ENCODE measurements around the gene MAP3K10. TPM values are rescaled to one million over a fixed set of nuclear protein-coding genes. Genes with fewer than 3 reads are reported as not detected.

MAP3K10 gene
- total RNA-seq, 1 donor from 2014 or later: 19.4 TPM

- no peak for DNase-seq (ENCODE audit: low spot score in 2 of 2)
- Histone ChIP-seq H3K4me3 (no peak overlapping the region), H3K27ac (no peak overlapping the region), H3K4me1 (no peaks in the 10 kb centered on the region), H3K9me3 (no peaks in the 10 kb centered on the region), H3K36me3 (peaks cover 6 to 27% of the 10 kb centered on the region in 2 donors), H3K27me3 (no peaks in the 10 kb centered on the region)
- intact Hi-C loops (cut with DNase I): no loop called here
- no peak for TF ChIP-seq CTCF (IDR thresholded peaks at IDR 0.05)
These were observed 56.0 kb downstream of the MAP3K10 start for GRCh38 chr19:40247178-40247577.

DNA sequence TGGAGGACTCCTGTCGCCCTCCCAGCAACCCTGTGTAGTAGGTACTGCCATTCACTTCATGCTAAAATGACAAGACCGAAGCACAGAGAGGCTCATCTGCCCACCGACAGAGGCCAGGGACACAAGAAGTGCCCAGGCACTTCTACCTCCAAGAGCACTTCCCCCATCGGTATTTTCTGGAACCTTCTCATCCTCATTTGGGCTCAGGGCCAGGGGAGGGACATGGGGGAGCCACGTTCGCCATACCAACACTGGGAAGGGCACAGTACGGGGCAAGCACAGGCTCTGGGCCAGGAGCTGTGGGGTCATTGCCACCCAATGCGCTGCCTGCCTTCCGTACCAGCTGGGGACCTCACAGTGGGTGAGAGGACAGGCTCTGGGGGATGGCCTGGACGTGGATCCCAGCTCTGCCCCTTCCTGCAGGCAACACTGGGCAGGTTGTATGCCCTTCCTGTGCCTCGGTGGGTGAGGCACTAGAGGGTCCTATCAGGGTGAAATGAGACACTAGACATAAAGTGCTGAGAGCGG is 56.6 kb downstream of the MAP3K10 start:
- Histone ChIP-seq H3K9me3 (no peaks in the 10 kb centered on the region), H3K36me3 (peaks cover 6 to 26% of the 10 kb centered on the region in 2 donors), H3K27ac (no peak overlapping the region), H3K27me3 (no peaks in the 10 kb centered on the region), H3K4me1 (no peaks in the 10 kb centered on the region), H3K4me3 (no peak overlapping the region)
- TF ChIP-seq CTCF (IDR thresholded peaks at IDR 0.05): no peak
- DNase-seq (ENCODE audit: low spot score in 2 of 2): no peak
- intact Hi-C loops (cut with DNase I): no loop called here

GRCh38 chr19:40249201-40249600 is 58.0 kb downstream of the MAP3K10 start:
- intact Hi-C loops (cut with DNase I): no loop called here
- Histone ChIP-seq H3K9me3 (no peaks in the 10 kb centered on the region), H3K27ac (no peak overlapping the region), H3K4me3 (no peak overlapping the region), H3K27me3 (no peaks in the 10 kb centered on the region), H3K4me1 (no peaks in the 10 kb centered on the region), H3K36me3 (peaks cover 10 to 32% of the 10 kb centered on the region in 2 donors)
- DNase-seq (ENCODE audit: low spot score in 2 of 2): no peak
- TF ChIP-seq CTCF (IDR thresholded peaks at IDR 0.05): no peak

DNA sequence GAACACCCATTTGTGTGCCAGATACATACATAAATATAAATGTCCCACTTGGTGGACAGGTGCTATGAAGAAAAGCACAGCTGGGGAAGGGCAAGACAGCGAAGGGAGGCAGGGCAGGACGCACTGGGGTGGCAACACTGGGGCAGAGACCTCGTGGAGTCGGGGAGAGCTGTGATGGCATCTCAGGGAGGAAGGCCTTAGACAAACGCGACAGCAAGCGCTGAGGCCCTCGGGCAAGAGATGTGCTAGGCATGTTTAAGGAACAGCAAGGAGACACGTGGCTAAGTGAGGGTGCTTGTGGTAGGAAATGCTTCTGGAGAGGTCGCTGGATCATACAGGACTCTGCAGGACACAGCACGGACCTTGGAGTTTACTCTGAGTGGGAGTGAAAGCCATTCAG is 58.6 kb downstream of the MAP3K10 start:
- no peak for TF ChIP-seq CTCF (IDR thresholded peaks at IDR 0.05)
- no peak overlapping the region for H3K4me3 ChIP-seq
- DNase-seq (ENCODE audit: low spot score in 2 of 2): no peak
- H3K27me3 ChIP-seq: no peaks in the 10 kb centered on the region
- no peak overlapping the region for H3K27ac ChIP-seq
- intact Hi-C loops (cut with DNase I): no loop called here
- no peaks in the 10 kb centered on the region for H3K4me1 ChIP-seq
- peaks cover 13 to 38% of the 10 kb centered on the region in 2 donors for H3K36me3 ChIP-seq
- no peaks in the 10 kb centered on the region for H3K9me3 ChIP-seq

GRCh38 chr19:40251244-40251643 is 60.0 kb downstream of the MAP3K10 start:
- intact Hi-C loops (cut with DNase I): no loop called here
- Histone ChIP-seq H3K36me3 (peaks cover 28 to 53% of the 10 kb centered on the region in 2 donors), H3K9me3 (no peaks in the 10 kb centered on the region), H3K27me3 (no peaks in the 10 kb centered on the region), H3K4me1 (no peaks in the 10 kb centered on the region), H3K4me3 (no peak overlapping the region), H3K27ac (no peak overlapping the region)
- DNase-seq (ENCODE audit: low spot score in 2 of 2): no peak
- TF ChIP-seq CTCF (IDR thresholded peaks at IDR 0.05): no peak

- intact Hi-C loops (cut with DNase I): no loop called here
- no peak for DNase-seq (ENCODE audit: low spot score in 2 of 2)
- Histone ChIP-seq H3K27me3 (no peaks in the 10 kb centered on the region), H3K4me3 (no peak overlapping the region), H3K9me3 (no peaks in the 10 kb centered on the region), H3K36me3 (peaks cover 34 to 60% of the 10 kb centered on the region in 2 donors), H3K27ac (no peak overlapping the region), H3K4me1 (no peaks in the 10 kb centered on the region)
- no peak for TF ChIP-seq CTCF (IDR thresholded peaks at IDR 0.05)
These were observed 60.8 kb downstream of the MAP3K10 start for GRCh38 chr19:40251991-40252390.

Data from ascending aorta (tissue), 2 donors.